ENCODE data around the gene PRDM10.
A peak's percentile ranks its signal among the peaks of the same experiment; 100 is the strongest.
"Not testable (repeated sequence)": the region's sequence is repeated elsewhere in the genome, so short reads cannot be mapped to it uniquely, and the experiment has no call there.

The PRDM10 gene, protein sequence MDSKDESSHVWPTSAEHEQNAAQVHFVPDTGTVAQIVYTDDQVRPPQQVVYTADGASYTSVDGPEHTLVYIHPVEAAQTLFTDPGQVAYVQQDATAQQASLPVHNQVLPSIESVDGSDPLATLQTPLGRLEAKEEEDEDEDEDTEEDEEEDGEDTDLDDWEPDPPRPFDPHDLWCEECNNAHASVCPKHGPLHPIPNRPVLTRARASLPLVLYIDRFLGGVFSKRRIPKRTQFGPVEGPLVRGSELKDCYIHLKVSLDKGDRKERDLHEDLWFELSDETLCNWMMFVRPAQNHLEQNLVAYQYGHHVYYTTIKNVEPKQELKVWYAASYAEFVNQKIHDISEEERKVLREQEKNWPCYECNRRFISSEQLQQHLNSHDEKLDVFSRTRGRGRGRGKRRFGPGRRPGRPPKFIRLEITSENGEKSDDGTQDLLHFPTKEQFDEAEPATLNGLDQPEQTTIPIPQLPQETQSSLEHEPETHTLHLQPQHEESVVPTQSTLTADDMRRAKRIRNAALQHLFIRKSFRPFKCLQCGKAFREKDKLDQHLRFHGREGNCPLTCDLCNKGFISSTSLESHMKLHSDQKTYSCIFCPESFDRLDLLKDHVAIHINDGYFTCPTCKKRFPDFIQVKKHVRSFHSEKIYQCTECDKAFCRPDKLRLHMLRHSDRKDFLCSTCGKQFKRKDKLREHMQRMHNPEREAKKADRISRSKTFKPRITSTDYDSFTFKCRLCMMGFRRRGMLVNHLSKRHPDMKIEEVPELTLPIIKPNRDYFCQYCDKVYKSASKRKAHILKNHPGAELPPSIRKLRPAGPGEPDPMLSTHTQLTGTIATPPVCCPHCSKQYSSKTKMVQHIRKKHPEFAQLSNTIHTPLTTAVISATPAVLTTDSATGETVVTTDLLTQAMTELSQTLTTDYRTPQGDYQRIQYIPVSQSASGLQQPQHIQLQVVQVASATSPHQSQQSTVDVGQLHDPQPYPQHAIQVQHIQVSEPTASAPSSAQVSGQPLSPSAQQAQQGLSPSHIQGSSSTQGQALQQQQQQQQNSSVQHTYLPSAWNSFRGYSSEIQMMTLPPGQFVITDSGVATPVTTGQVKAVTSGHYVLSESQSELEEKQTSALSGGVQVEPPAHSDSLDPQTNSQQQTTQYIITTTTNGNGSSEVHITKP

DNA sequence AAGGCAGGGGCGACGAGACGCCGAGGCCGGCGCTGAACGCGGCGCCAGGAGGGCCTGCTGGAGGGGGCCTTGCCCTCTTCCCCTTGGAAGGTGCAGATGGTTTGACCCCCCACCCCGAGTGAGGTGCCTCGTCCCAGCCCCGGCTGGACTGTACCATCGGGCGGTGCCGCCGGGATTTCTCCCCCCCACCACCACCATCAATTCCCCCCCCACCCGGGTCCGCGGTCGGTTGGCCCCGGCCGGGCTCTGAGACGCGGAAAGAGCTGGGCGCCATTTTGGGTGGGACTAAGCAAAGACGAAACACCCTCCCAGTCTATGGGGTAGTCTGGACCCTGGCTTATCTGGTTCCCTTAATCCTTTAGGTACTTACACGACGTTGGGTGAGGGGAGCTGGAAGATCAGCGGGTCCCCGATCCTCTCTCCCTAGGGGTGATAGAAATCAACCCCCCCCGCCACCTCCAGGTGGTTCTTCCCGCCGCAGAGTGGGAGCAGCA, at the start of gene PRDM10:
Gene PRDM10 (minus strand): TSS at position 484 of the 494 bp plus-strand sequence. CDS start 41,871 bp downstream, outside the sequence.
- peak; percentile 87 for DNase-seq (ENCODE audit: low spot score)

DNA sequence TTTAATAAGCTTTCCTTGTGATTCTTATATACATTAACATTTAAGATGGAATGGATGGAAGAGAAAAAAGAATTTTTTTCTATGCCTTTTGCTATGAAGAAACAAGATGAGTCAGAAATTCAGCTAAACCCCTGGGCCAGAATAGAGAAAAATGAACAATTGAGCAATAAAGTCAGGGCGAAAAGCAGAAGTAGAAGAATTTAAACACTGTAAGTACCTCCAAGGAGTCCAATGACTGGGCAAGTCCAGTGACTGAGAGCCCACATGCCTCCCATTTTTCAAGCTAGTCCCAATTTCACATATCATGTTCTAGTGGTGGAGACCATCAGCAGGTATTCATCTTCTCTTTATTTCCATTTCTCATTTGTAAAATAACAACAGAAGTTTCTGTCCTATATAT, 48.4 kb upstream of the PRDM10 start:
- DNase-seq (ENCODE audit: low spot score): no peak

DNA sequence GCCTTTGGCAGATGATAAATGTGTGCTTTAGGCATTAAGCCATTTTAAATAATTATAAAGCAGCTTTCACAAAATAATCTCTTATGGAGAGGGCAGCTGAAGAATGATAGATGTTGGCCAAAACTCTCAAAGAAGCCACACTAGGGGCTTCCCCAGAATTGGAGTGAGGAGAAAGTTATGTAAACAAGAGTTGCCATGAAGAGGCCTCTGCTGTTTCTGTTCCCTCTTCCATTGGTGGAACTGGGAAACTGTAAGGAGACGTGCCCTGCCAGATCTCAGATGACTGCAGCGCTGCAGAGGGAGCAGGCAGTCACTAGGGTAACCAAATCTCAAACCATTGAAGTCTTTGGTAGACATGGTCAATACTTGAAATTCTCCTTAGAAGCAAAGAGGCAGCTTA, 47.6 kb upstream of the PRDM10 start:
- DNase-seq (ENCODE audit: low spot score): no peak

DNA sequence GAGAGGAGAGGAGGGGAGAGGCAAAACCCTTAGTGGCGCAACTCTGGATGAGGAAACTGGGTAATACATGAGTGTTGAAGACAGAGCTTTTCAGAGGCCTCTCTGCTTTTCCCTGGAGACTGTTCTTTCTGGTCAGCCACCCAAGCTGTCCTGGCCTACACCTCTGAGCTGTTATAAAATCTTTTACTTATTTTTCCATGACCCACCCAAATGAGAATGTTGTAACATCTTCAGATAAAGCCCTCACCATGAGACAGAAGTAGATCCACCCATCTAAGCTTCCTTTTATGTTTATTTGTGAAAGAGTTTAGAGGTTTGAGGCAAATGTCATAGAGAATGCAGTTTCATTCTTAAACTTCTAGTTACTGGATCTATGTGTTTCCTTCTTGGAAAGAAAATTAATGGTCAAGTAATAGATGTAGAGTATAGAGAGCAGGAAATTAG, 46.7 kb upstream of the PRDM10 start:
- no peak for DNase-seq (ENCODE audit: low spot score)

DNA sequence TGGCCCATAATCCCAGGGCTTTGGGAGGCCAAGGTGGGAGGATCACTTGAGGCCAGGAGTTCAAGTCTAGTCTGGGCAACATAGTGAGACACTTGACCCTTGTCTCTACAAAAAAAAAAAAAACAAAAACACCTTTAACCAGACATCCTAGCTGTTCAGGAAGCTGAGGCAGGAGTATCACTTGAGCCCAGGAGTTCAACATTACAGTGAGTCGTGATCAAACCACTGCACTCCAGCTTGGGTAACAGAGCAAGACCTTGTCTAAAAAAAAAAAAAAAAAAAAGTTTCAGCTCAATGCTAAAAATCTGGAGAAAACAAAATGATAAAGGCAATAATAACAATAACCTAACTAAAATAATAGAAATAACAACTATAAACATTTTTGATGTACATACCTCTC, 44.5 kb upstream of the PRDM10 start:
- no peak for DNase-seq (ENCODE audit: low spot score)

DNA sequence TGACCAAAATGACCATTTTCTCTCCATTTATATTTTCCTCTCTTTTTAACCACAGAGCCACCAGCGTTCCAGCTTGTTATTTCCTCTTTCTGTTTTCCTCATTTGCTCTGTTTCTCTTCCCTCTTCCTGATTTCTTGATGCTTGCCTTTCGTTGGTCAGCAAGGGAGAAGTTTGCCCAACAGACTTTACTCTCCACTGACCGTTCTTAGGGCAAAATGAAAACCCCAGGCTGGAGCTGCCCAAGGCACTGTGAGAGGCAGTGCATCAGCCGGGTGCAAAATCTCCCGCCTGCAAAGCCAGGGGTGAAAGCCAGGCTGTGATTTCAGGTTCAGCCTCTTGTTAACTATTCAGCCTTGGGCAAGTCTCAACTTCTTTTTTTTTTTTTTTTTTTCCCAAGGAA, 40.9 kb upstream of the PRDM10 start:
- no peak for DNase-seq (ENCODE audit: low spot score)

DNA sequence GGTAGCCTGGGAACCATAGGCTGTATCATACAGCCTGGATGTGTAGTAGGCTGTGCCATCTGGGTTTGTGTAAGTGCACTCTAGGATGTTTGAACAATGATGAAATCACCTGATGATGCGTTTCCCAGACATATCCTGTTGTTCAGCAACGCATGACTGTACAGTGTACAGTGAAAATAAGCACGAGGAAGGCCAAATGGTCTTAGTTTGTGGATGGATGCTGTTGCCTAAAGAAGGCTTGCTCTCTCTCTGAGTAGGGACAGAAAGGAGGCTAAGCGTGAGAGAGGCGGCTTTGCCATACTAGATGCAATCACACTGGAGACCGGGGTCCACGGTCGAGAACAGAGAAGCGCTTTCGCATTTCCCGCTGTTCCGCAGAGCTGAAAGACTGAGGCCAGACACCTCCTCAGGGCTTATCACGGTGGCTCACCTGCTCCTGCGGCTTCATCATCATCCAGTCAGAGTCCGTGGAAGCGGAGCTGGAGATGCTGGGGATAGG, 39.5 kb upstream of the PRDM10 start:
- peak; percentile 30 for DNase-seq (ENCODE audit: low spot score)

DNA sequence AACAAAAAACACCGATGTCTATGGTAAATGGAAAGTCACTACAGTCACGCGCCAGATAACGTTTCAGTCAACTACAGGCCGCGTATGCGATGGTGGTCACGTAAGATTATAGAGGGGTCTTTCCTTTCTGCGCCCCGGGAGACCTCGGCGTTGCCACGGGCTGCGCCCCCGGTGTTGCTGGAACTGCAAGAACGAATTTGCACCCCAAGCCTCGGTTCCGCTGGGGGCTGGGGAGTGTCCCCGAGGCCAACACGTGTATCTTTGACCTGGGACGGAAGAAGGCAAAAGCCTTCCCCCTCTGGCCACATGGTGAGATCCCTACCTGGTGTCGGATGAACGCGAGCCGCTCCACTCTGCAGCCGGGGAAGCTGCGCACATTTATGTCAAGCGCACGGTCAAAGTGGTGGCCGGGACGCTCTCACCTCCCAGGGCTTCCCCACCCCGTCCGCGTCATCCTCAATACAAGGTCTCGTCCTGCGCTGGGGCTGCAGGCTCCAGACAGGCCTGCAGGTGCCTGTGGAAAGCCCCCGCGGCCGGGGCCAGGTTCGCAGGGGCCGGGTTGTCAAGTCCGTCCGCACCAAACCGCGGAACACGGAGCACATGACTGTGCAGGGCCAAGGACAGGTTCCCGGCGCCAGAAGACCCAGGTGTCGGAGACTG, 37.8 kb upstream of the PRDM10 start:
- no peak for DNase-seq (ENCODE audit: low spot score)

DNA sequence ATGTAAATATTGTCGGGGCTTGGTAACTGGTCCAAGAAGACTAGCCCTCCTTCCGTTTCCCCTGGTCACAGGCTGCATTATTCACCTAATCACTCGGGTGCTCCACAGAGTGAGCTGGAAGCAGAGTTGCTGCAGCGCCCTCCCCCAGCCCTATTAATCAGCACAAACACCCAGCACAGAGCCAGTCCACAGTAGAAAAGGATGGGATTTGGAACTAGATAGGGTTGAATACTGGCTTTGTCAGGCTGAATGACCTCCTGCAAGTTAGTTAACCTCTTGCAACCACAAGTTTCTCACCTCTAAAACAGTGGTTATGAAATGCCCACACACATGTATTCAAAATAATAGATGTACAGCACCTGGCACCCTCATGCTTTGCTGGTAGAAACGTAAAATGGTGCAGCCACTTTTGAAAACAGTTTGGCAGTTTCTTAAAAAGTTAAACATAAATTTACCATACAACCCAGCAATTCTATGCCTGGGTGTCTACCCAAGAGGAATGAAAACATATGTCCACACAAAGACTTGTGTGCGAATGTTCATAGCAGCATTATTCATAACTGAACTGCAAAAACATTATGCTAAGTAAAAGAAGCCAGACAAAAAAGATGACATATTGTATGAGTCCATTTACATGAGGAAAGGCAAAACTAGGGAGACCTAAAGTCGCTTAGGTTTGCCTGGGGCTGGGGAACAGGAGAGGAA, 35.4 kb upstream of the PRDM10 start:
- peak; percentile 40 for DNase-seq (ENCODE audit: low spot score)

DNA sequence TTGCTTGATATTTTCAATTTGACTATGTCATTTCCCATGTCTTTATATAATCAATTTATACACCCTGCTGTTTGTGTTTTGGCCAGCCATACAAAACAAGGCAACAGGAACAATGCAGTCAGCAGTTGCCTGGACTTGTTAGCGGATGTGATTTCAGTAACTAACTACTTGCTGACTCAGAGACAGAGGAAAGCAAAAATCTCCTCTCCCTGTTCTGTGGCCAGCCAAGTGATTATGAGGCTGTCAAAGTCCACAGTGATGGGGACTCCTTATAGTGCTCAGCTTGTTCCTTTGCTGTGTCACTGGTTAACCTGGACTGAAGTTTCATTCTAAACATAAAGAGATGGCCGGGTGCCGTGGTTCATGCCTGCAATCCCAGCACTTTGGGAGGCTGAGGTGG, 34.4 kb upstream of the PRDM10 start:
- DNase-seq (ENCODE audit: low spot score): peak; percentile 60

DNA sequence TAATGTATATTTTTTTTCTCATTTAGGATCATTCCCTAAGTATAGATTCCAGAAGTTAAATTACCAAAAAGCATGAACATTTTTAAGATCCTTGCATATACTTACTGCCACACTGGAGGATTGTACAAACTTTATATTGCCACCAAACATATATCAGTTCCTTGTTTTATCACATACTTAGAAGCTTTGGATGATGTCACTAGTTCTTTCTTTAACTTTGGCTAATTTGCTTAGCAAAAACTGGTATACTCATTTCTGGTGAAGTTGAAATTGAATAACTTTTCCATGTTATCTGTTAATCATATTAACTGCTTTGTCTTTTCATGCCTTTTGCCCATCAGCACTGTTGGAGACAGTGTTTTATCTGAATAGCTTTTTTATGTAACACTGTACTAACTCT, 31.6 kb upstream of the PRDM10 start:
- DNase-seq (ENCODE audit: low spot score): no peak

DNA sequence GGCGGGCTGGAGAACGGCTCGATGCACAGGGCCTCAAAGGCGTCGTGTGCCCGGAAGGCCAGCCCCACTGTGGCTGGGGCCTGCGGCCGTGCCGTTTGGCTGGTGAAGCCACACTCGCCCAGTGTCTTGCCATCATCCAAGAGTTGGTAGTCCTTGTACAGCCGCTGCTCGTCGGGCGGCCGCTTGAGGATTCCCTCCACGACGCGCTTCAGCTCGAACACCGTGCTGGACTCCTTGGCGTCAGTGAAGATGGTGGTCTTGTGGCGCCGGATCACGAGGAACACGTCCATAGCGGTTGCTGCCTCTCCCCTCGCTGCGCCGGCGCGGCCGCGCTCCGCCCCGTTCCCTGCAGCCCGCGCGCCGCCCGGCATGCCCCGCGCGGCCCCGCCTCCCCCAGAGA, 30.3 kb upstream of the PRDM10 start:
- no peak for DNase-seq (ENCODE audit: low spot score)

DNA sequence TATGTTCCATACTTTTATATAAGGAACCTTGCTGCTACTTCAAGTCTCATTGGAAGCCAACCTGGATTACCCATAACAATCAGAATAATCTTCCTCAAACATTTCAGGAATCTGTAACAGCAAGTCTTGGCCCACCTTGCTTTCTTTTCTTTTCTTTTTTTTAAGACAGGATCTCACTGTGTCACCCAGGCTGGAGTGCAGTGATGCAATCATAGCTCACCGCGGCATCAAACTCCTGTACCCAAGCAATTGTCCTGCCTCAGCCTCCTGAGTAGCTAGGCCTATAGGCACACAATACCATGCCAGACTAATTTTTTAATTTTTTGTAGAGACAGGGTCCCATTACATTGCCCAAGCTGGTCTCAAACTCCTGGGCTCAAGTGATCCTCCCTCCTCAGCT, 29.3 kb upstream of the PRDM10 start:
- DNase-seq (ENCODE audit: low spot score): no peak

DNA sequence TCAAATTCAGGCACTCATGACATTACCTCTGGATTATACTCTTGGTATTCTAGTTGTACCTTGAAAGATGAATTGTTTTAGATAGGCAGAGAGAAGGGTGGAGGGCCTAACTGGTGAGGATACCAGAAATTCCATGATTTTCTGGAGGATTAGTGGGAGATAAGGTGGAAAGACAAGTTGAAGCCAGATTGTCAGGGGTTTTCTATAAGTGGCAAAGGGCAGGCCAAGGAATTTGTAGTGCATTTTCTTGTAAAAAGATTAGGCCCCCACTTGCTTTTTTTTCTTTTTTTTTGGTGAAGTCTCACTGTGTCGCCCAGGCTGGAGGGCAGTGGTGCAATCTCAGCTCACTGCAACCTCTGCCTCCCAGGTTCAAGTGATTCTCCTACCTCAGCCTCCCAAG, 28.4 kb upstream of the PRDM10 start:
- no peak for DNase-seq (ENCODE audit: low spot score)

DNA sequence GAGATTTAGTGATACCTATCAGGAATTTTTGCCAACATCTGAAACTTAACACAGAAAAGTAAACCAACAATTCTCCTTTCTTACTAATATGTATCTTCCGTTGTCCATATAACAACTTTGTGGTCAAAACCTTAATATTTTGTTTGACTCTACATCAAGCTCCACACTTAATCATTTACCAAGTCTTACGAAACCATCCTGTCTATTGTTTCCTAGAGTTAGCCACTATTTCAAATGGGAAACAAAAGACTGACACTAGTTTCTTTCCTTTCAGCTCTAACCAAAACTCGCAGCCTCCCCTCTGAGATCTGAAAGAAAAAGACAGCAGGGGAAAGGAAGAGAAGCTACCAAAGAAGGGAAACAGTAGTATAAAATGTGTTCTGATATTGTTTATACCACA, 26.5 kb upstream of the PRDM10 start:
- no peak for DNase-seq (ENCODE audit: low spot score)

DNA sequence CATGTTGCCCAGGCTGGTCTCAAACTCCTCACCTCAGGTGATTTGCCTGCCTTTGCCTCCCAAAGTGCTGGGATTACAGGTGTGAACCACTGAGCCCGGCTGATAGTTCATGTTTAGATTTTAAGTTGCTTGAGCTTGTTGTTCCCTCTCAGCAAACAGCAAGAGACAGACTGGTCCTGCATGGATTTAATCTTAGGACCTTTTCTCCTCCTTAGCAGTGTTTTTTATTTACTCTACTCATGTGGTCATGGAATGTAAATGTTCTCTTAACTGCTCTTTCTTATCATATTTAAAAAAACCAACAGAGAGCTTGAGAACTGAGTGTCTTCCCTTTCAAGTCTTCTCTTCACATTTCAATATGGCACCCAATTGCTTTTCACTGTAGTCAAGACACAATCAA, 22.7 kb upstream of the PRDM10 start:
- no peak for DNase-seq (ENCODE audit: low spot score)

DNA sequence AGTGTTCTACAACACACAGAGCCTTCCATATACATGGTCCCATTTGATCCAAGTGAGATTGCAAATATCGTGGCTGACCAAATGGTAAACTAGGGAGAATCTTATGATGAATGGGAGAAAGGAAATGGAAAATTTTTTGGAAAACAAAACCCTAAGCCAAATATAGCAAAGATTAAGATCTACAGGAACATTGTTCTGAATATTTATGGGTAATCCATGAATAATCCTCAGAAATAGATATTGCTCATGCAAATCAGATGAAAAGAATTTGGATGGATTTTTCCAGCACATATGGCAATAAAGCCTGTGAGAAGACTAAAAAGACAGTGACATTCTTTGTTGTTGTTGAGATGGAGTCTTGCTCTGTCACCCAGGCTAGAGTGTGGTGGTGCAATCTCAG, 21.7 kb upstream of the PRDM10 start:
- no peak for DNase-seq (ENCODE audit: low spot score)

DNA sequence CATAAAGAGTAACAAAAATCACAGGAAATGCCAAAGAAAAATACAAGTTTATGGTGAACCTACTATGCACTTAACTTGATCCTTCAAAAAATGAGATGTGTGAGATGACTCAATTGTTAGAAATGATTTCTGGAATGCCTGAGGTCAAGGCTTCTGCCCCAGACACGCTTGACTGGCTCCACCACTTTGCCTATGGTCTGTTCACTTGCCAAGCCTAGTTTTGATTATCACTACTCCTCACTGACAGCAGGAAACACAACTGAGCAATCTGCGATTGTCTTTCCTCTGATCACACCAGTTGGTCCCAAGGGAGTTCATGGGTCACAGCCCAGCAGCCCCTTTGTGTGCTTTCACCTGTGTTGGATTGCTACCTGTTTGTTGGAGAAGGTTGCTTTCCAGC, 20.6 kb upstream of the PRDM10 start:
- peak; percentile 81 for DNase-seq (ENCODE audit: low spot score)

DNA sequence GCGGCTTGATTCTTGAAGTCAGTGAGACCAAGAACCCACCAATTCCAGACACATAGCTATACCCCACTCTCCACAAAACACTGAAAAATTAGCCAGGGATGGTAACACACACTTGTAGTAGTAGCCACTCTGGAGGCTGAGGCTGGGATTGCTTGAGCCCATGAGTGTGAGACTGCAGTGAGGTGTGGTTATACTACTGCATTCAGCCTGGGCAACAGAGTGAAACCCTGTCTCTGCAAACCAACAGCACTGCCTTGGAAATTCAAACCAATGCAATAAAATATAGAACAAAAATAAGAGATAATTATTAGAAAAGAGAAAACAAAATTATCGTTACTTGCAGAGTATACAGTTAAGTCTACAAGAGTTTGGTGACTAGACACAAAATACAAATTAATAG, 20.2 kb upstream of the PRDM10 start:
- DNase-seq (ENCODE audit: low spot score): no peak

DNA sequence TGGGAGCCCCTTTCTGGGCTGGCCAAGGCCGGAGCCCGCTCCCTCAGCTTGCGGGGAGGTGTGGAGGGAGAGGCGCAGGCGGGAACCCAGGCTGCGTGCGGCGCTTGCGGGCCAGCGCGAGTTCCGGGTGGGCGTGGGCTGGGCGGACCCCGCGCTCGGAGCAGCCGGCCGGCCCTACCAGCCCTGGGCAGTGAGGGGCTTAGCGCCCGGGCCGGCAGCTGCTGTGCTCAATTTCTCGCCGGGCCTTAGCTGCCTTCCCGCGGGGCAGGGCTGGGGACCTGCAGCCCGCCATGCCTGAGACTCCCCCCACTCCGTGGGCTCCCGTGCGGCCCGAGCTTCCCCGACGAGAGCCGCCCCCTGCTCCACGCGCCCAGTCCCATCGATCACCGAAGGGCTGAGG, 19.0 kb upstream of the PRDM10 start:
- not testable (repeated sequence) for DNase-seq (ENCODE audit: low spot score)

DNA sequence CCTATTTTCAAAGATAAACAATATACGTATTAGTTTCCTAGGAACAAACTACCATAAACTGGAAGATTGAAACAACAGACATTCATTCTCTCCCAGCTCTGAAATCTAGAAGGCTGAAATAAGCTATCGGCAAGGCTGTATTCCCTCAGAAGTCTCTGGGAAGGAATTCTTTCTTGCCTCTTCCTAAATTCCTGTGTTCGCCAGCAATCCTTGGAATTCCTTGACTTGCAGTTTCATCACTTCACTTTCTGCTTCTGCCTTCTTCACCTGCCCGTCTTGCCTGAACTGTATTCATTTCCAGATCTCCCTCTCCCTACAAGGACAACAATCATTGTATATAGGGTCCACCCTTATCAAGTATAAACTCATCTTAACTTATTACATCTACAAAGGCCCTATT, 17.7 kb upstream of the PRDM10 start:
- DNase-seq (ENCODE audit: low spot score): peak; percentile 21

Data from SW480 (cell line).